HepG2 (cell line): Measurements from ENCODE around the gene WDR73. TPM values are rescaled to one million over a fixed set of nuclear protein-coding genes. Genes with fewer than 3 reads are reported as not detected.
A peak's percentile ranks its signal among the peaks of the same experiment; 100 is the strongest.

Source experiments
- ARNT ChIP-seq: fragments of 450-650 bp; IDR thresholded peaks from 2 replicates; pipeline ENCODE4 v1.6.1; 2017
- ATF1 ChIP-seq: IDR thresholded peaks from 2 replicates; pipeline ENCODE4 v1.6.1; 2016; ENCODE audit warnings: mild to moderate bottlenecking, control low read depth
- BRD4 ChIP-seq: sonication (generic); formaldehyde crosslinking; IDR thresholded peaks from 2 replicates; pipeline ENCODE4 v1.4.0; 2020; ENCODE audit warnings: missing genetic modification reagents
- CHD4 ChIP-seq: fragments of 200-600 bp; sonication (generic); IDR thresholded peaks from 2 replicates; pipeline ENCODE4 v1.7.0; 2017; ENCODE audit warnings: mild to moderate bottlenecking, low read length, borderline replicate concordance
- EZH2 ChIP-seq: conservative IDR thresholded peaks from 2 replicates; pipeline ENCODE4 v1.6.1; 2012; ENCODE audit warnings: mild to moderate bottlenecking, low read depth, low read length, moderate library complexity
- GFI1 ChIP-seq: sonication (generic); formaldehyde crosslinking; IDR thresholded peaks from 2 replicates; pipeline ENCODE4 v1.5.0; 2020; ENCODE audit warnings: missing genetic modification reagents, mild to moderate bottlenecking, borderline replicate concordance
- HNF4G ChIP-seq, 2 experiments: sonication (generic) in 1 of 2; formaldehyde crosslinking in 1 of 2; IDR thresholded peaks; 2 replicates each; pipeline versions ENCODE4 v1.4.0 to v1.6.1; 2011 to 2020; ENCODE audit warnings: borderline replicate concordance in 2 of 2, low read depth in 2 of 2, mild to moderate bottlenecking in 2 of 2, low read length in 1 of 2, missing genetic modification reagents in 1 of 2, moderate library complexity in 1 of 2
- HNRNPUL1 ChIP-seq: fragments of 200-400 bp; formaldehyde crosslinking; IDR thresholded peaks from 2 replicates; pipeline ENCODE4 v1.6.1; 2017; ENCODE audit warnings: low read depth, mild to moderate bottlenecking, low read length, moderate library complexity
- KDM2A ChIP-seq: sonication (generic); formaldehyde crosslinking; IDR thresholded peaks from 2 replicates; pipeline ENCODE4 v1.4.0; 2020; ENCODE audit warnings: low read depth, missing genetic modification reagents, borderline replicate concordance
- KLF12 ChIP-seq: sonication (generic); formaldehyde crosslinking; IDR thresholded peaks from 2 replicates; pipeline ENCODE4 v1.4.0; 2020; ENCODE audit warnings: missing genetic modification reagents, borderline replicate concordance
- KLF6 ChIP-seq: IDR thresholded peaks from 2 replicates; pipeline ENCODE4 v1.8.0; 2016; ENCODE audit warnings: missing biosample characterization, missing genetic modification reagents
- MAFG ChIP-seq: sonication (generic); formaldehyde crosslinking; IDR thresholded peaks from 2 replicates; pipeline ENCODE4 v1.5.1; 2020; ENCODE audit warnings: mild to moderate bottlenecking, missing genetic modification reagents
- MED8 ChIP-seq: sonication (generic); formaldehyde crosslinking; IDR thresholded peaks from 2 replicates; pipeline ENCODE4 v1.8.1; 2023; ENCODE audit warnings: mild to moderate bottlenecking, missing genetic modification reagents; ENCODE audit not compliant: insufficient replicate concordance
- MIER3 ChIP-seq: IDR thresholded peaks from 2 replicates; pipeline ENCODE4 v1.6.1; 2016; ENCODE audit warnings: missing compliant biosample characterization, borderline replicate concordance
- MXD4 ChIP-seq: IDR thresholded peaks from 2 replicates; pipeline ENCODE4 v1.6.1; 2016; ENCODE audit warnings: mild to moderate bottlenecking, missing biosample characterization, missing genetic modification reagents
- NFYB ChIP-seq: sonication (generic); formaldehyde crosslinking; IDR thresholded peaks from 2 replicates; pipeline ENCODE4 v1.4.0; 2020; ENCODE audit warnings: missing genetic modification reagents
- NONO ChIP-seq, 2 experiments: fragments of 450-650 bp in 1 of 2; sonication (generic) in 1 of 2; formaldehyde crosslinking in 1 of 2; IDR thresholded peaks in 1 of 2; conservative IDR thresholded peaks in 1 of 2; 2 replicates each; pipeline versions ENCODE4 v1.6.1 to v1.8.0; 2017 to 2022; ENCODE audit warnings: mild to moderate bottlenecking in 1 of 2, missing genetic modification reagents in 1 of 2, moderate library complexity in 1 of 2
- SAFB2 ChIP-seq: sonication (generic); formaldehyde crosslinking; IDR thresholded peaks from 2 replicates; pipeline ENCODE4 v1.5.1; 2020; ENCODE audit warnings: missing genetic modification reagents, low read depth, mild to moderate bottlenecking, borderline replicate concordance
- THYN1 ChIP-seq: sonication (generic); formaldehyde crosslinking; IDR thresholded peaks from 2 replicates; pipeline ENCODE4 v1.8.1; 2023; ENCODE audit warnings: low read depth, mild to moderate bottlenecking, moderate library complexity, missing genetic modification reagents, borderline replicate concordance
- ZFX ChIP-seq: sonication (generic); formaldehyde crosslinking; IDR thresholded peaks from 2 replicates; pipeline ENCODE4 v1.4.0; 2020; ENCODE audit warnings: mild to moderate bottlenecking, low read depth, missing genetic modification reagents, moderate library complexity
- ZNF335 ChIP-seq: sonication (generic); formaldehyde crosslinking; IDR thresholded peaks from 2 replicates; pipeline ENCODE4 v1.4.0; 2020; ENCODE audit warnings: missing genetic modification reagents
- ZNF567 ChIP-seq: sonication (generic); formaldehyde crosslinking; IDR thresholded peaks from 2 replicates; pipeline ENCODE4 v1.8.1; 2023; ENCODE audit warnings: mild to moderate bottlenecking, missing genetic modification reagents, borderline replicate concordance
- ZNF629 ChIP-seq: sonication (generic); formaldehyde crosslinking; conservative IDR thresholded peaks from 2 replicates; pipeline ENCODE4 v1.5.0; 2020; ENCODE audit warnings: missing genetic modification reagents
- ZNF652 ChIP-seq: IDR thresholded peaks from 2 replicates; pipeline ENCODE4 v1.6.1; 2016; ENCODE audit warnings: low read depth, borderline replicate concordance
- ZNF777 ChIP-seq: sonication (generic); formaldehyde crosslinking; IDR thresholded peaks from 2 replicates; pipeline ENCODE4 v1.4.0; 2020; ENCODE audit warnings: missing genetic modification reagents
- polyA plus RNA-seq, 8 experiments: library from polyadenylated mRNA; depleted of rRNA in 3 of 8; stranded (reverse) in 7 of 8; unstranded in 1 of 8; fragments of >200 nt; fragmentation: Illumina TruSeq in 4 of 8; extraction: Trizol in 4 of 8; gene quantifications; 2 replicates each; pipeline versions ENCODE4 v1.2.1 to v1.2.3, GENCODE V29; 2011 to 2016; ENCODE audit warnings: low read depth in 4 of 8, missing spikeins in 1 of 8, mixed read lengths in 1 of 8; ENCODE audit not compliant: insufficient read depth in 1 of 8
- total RNA-seq, 5 experiments: library from RNA; depleted of rRNA; stranded (reverse); fragments of >200 nt; fragmentation: Illumina TruSeq; extraction: Trizol; gene quantifications; 2 replicates each; pipeline ENCODE4 v1.2.3, GENCODE V29; 2016; ENCODE audit warnings: low read depth in 1 of 5
- TF ChIP-seq, protein P1 (sequence below): sonication (generic); formaldehyde crosslinking; IDR thresholded peaks from 2 replicates; pipeline ENCODE4 v1.5.0; 2020; ENCODE audit warnings: missing genetic modification reagents, mild to moderate bottlenecking, borderline replicate concordance
- TF ChIP-seq, protein P2 (sequence below): IDR thresholded peaks from 2 replicates; pipeline ENCODE4 v1.6.1; 2016; ENCODE audit warnings: low read depth
- TF ChIP-seq, protein P3 (sequence below): sonication (generic); formaldehyde crosslinking; IDR thresholded peaks from 2 replicates; pipeline ENCODE4 v1.4.0; 2020; ENCODE audit warnings: low read depth, mild to moderate bottlenecking, missing genetic modification reagents

Gene WDR73
- total and polyA plus RNA-seq, 2 of the 13 experiments (the other 11 are each of a cell fraction or from before 2014, with no cell fraction given): 20.0 to 35.5 TPM

DNA sequence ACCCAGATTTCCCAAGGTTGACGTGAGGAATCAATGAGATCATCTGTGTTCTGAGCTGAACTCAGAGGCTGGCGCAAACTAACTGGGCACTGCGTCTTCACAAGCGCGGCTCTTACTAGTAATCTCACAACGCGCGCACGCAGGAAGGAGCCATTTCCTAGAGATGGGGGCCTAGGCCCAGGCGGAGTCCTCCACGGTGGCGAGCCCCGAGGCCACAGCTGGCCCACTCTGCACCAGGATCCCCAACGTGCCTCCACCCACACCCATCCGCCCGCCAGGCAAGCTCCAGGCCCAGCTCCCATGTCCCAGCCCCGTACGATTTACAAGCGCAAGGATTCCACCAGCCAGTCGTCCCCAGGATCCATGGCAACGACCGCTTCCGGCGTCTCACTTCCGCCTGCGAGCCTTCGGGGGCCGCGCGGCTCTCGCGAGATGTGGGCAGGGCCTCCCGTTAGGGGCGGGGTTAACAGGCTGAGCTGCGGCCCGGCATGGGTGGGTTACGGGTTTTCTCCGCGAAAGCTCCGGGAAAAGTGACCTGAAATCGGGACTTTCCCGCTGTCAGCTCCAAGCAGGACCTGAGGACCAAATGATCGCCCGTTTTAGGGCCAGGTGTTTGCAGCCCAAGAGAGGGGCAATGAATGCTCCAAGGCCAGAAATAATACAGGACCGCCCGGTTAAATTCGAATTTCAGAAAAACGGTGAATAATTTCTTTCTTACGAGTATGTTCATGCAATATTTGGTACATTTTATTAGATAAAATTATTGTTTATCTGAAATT lies at the start of gene WDR73 (continued):
- TF ChIP-seq, protein P1, sequence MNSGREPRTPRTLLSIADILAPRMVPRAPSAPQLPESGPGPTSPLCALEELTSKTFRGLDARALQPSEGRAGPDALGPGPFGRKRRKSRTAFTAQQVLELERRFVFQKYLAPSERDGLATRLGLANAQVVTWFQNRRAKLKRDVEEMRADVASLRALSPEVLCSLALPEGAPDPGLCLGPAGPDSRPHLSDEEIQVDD (CRISPR knock-in tag): no peak
- TF ChIP-seq MIER3 (CRISPR knock-in tag): 0 out of 2 replicates have a peak, but pooled peaks have one; percentile 43
- no peak for TF ChIP-seq NFYB (CRISPR knock-in tag)
- peak; percentile 58 for TF ChIP-seq KLF12
- TF ChIP-seq BRD4 (CRISPR knock-in tag): 0 out of 2 replicates have a peak, but pooled peaks have one; percentile 58
- 0 out of 2 replicates have a peak, but pooled peaks have one; percentile 18 for TF ChIP-seq ZNF629 (CRISPR knock-in tag)
- no peak for TF ChIP-seq MED8 (CRISPR knock-in tag)
- peak; percentile 95 for TF ChIP-seq ZFX (CRISPR knock-in tag)
- TF ChIP-seq ZNF335 (CRISPR knock-in tag): peak; percentile 74; the same call in 1 of the 2 replicates
- TF ChIP-seq ZNF652 (CRISPR knock-in tag): no peak
- TF ChIP-seq EZH2: no peak
- TF ChIP-seq ATF1 (CRISPR knock-in tag): no peak
- TF ChIP-seq ZNF567 (CRISPR knock-in tag): peak; percentile 52; the same call in 1 of the 2 replicates
- TF ChIP-seq THYN1 (CRISPR knock-in tag): no peak
- TF ChIP-seq MAFG (CRISPR knock-in tag): no peak
- TF ChIP-seq CHD4: no peak
- TF ChIP-seq NONO (IDR thresholded peaks at IDR 0.05): no peak
- peak; percentile 58 for TF ChIP-seq NONO (CRISPR knock-in tag; conservative IDR thresholded peaks at IDR 0.05)
- TF ChIP-seq MXD4 (CRISPR knock-in tag): peak; percentile 93
- TF ChIP-seq ZNF777 (CRISPR knock-in tag): no peak; the same call in 1 of the 2 replicates
- no peak for TF ChIP-seq GFI1 (CRISPR knock-in tag)
- TF ChIP-seq HNRNPUL1: no peak
- TF ChIP-seq, protein P2, sequence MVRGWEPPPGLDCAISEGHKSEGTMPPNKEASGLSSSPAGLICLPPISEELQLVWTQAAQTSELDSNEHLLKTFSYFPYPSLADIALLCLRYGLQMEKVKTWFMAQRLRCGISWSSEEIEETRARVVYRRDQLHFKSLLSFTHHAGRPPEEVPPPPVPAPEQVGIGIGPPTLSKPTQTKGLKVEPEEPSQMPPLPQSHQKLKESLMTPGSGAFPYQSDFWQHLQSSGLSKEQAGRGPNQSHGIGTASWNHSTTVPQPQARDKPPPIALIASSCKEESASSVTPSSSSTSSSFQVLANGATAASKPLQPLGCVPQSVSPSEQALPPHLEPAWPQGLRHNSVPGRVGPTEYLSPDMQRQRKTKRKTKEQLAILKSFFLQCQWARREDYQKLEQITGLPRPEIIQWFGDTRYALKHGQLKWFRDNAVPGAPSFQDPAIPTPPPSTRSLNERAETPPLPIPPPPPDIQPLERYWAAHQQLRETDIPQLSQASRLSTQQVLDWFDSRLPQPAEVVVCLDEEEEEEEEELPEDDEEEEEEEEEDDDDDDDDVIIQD (CRISPR knock-in tag): peak; percentile 71
- TF ChIP-seq SAFB2 (CRISPR knock-in tag): no peak; the same call in 1 of the 2 replicates
- TF ChIP-seq, protein P3, sequence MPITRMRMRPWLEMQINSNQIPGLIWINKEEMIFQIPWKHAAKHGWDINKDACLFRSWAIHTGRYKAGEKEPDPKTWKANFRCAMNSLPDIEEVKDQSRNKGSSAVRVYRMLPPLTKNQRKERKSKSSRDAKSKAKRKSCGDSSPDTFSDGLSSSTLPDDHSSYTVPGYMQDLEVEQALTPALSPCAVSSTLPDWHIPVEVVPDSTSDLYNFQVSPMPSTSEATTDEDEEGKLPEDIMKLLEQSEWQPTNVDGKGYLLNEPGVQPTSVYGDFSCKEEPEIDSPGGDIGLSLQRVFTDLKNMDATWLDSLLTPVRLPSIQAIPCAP (CRISPR knock-in tag): no peak
- TF ChIP-seq KDM2A: peak; percentile 93
- no peak for TF ChIP-seq ARNT
- TF ChIP-seq KLF6 (CRISPR knock-in tag): peak; percentile 63; the same call in 1 of the 2 replicates
- no peak for TF ChIP-seq HNF4G (IDR thresholded peaks at IDR 0.05; ENCODE audit: borderline replicate concordance, low read depth, low read length)
- no peak; the same call in 1 of the 2 replicates for TF ChIP-seq HNF4G (CRISPR knock-in tag; IDR thresholded peaks at IDR 0.05; ENCODE audit: borderline replicate concordance, low read depth)
